HG02610 (cell line): ENCODE data around the gene CHID1.

Source experiments
- ATAC-seq: cut with Tn5 transposase; IDR thresholded peaks from one replicate; pipeline ENCODE4 v1.9.1; 2021; ENCODE audit warnings: mild to moderate bottlenecking, moderate library complexity; ENCODE audit not compliant: unreplicated experiment

CHID1 gene

DNA sequence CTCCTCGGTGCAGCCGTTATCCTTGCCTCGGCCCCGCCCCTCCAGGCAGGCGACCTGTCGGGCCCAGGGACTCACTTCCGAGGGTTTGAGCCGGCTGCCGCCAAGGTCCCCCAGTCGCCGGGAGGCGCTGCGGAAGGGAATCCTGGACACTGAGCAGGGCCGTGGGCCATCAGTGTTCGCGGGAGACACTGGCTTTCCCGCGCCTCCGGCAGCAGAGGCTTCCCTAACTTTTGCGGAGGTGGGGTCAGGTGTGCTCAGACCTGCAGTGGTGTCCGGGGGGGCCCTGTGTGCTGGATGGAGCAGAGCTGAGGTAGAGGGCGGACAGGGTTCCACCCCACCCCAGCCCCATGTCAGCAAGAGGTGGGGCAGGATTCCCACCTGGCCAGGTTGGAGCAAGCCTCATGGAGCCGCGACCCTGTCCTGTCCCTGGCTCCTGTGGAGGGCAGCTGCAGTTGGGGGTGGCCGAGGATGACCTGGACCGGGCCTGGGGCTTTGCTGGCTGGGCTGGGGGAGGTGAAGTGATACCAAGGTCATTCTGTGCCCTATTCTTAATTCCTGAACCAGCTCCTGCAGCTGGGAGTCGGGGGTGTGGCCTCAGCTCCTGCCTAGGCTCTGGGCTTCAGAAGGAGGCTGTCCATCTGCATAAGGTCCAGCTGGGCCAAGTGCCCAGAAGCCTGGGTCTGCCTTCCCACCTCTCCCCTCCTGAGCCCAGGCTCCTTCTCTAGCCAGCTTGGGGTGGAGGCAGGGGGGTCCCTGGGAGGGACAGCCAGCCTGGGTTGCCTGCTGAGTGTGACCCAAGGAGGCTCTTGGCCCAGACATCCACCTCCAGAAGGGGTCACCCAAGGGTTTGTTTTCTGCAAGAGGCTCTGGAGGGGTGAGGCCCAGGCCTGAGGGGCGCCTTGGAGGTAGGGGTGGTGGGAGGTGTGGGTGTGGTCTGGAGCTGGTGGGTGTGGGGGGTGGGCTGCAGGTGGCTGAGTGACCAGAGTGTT lies 59.5 kb downstream of the CHID1 start:
- ATAC-seq = no peak

DNA sequence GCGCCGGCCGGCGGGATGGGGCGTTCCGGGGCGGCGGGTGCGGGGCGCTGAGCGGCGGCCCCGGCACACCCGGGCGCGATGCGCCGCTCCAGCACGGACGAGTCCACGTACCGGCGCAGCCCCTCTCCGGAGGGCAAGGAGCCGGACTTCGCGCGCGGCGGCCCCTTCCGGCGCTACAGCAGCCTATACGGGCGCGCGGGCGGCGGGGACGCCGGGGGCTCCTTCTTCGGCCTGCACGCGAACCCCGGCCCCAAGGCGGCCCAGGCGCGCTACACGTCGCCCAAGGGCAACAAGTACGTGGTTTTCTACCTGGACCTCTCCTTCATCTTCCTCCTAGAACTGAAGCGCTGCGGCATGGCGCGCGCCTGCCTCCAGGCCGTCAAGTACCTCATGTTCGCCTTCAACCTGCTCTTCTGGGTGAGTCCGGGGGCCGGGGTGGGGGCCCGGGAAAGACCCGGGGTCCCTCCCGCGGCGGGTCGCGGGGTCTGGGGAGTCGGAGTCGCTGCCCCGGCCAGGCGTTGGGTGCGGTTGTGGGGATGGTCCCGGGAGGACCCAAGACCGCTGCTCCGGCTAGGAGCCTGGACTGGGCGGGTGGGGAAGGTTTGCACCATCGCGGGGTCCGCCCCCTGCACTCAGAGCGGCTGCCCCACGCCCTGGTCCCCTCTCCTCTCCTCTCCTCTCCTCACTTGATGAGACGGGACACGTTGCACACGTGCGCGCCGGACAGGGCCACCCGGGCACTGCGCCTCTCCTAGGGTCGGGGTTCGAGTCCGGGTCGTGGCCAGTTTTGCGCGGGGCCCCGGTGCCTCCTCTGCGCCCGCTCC lies 60.4 kb downstream of the CHID1 start:
- ATAC-seq = no peak

DNA sequence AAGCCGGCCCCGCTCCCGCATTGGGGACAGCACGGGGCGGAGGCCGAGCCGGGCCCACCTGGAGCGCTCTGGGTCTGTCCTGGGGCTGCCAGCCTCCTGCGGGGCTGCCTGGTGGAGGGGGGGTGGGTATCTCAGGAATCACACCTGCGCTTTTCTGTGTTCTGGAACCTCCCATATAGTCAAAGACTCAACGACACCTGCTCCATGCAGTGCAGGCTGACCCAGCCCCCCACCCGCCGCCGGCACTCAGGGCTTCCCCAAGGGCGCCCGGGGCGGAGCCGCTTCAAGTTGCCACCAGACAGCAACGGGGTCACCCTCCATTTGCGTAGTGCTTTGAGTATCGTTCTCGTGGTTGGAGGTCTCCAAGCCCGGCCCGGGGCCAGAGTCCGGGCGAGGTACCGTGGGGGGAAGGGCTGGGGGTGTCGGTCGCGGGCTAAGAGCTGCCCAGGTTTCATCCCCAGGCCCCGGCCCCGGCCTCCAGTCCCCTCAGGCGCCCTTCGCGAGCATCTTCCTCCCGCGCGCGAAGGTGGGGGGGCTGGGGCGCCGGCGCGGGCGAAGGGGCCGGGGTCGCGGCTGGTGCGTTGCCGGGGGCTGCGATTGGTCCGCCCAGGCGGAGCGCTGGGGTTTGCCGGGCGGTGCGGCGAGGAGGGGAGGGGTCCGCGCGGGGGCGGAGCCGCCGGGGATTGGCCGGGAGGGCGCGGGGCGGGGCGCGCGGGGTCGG lies 61.3 kb downstream of the CHID1 start:
- no peak for ATAC-seq

DNA sequence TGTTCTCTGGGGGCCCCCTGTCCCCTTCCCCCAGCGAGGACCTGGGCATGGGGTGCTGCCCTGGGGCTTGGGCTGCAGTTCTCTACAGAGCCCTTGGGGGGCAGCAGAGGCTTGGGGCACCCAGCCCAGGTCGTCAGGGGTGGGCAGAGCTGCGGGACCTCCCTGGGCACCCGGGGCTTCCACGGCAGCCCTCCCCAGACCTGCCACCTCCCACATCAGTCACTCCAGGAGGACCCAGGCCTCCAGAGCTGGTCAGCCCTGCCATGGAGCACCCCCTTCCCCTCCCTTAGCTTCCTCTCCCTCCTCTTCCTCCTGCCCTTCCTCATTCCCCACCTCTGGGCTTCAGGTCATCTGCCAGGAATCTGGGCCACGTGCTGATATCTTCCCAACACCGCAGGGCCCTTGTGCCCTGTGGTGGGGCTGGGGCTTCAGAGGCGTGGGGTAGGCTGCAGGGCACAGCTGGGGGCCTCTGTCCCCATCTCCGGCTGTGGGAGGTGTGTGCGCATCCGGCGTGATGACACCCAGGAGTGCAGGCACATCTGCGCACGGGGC lies 62.2 kb downstream of the CHID1 start:
- no peak for ATAC-seq

DNA sequence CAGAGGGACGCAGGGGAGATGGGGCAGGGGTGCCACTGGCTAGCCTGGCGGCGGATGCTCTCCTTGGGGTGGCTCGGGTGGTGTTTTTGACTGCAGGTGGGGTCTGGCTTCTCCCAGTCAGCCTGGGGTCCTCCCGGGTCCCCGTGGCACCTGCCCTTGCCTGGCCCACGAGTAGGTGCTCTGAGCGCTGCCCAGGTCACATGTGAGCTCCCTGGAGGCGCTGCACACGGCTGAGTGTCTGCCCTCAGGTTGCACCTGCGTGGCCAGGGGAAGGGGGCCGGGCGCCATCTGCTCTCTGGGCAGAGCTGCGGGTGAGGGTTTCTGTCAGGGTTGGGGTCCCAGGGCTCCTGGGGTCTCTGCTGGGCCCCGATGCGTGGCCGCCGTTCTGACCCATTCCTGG lies 62.7 kb downstream of the CHID1 start:
- no peak for ATAC-seq

DNA sequence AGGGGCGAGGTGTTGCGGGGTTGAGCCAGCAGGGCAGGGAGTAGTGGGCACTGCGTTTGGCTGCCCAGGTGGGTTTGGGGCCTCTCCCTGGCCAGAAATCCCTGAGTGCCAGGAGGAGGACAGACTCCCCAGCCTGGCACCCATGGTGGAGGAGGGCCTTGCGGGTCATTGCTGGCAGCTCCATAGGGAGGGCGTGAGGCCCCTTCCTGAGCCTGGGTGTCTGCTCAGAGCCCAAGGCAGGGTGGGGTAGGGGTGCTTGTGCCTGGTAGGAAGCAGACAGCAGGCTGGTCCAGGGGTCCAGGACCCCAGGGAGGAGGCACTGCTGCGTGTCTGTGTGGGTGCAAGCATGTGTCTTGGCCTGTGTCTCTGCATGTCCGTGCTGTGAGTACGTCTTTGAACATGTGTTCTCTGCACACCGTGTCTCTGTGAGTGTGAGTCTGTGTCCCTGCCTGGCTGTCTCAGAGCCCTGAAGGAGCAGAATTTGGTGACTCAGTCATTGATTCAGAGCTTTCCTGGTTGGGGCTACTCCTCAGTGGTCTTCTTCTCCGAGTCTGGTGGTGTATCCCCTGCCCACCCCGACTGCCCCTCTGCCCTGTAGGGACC lies 64.0 kb downstream of the CHID1 start:
- ATAC-seq = no peak

DNA sequence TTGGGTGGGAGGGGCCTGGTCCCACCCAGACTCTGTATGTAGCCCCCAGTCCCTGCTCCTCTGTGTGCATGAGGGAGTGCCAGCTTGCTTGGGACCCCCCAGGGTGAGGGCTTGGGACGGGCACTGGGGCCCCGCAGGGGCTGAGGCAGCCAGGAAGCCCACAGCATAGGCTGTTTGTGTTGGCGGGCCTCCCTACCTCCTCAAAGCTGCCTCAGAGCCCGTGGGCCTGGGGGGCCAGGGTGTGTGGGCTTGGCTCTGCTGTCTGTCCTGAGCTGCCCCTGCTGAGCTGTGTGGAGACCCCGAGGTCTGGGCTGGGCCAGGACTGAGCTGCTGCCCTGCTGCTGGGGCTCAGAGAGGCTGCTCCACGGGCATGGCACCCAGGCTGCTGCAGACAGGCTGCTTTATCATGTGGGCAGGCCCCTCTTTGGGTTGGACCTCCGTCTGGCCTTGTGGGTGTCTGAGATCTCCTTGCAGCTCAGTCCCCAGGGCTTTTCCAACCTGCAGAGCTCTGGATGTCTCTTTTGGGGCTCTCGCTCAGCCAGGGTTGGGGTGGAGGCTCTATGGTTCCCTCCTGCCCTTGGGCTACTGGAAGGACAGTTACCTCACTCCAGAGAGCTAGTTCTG lies 64.6 kb downstream of the CHID1 start:
- ATAC-seq = no peak

DNA sequence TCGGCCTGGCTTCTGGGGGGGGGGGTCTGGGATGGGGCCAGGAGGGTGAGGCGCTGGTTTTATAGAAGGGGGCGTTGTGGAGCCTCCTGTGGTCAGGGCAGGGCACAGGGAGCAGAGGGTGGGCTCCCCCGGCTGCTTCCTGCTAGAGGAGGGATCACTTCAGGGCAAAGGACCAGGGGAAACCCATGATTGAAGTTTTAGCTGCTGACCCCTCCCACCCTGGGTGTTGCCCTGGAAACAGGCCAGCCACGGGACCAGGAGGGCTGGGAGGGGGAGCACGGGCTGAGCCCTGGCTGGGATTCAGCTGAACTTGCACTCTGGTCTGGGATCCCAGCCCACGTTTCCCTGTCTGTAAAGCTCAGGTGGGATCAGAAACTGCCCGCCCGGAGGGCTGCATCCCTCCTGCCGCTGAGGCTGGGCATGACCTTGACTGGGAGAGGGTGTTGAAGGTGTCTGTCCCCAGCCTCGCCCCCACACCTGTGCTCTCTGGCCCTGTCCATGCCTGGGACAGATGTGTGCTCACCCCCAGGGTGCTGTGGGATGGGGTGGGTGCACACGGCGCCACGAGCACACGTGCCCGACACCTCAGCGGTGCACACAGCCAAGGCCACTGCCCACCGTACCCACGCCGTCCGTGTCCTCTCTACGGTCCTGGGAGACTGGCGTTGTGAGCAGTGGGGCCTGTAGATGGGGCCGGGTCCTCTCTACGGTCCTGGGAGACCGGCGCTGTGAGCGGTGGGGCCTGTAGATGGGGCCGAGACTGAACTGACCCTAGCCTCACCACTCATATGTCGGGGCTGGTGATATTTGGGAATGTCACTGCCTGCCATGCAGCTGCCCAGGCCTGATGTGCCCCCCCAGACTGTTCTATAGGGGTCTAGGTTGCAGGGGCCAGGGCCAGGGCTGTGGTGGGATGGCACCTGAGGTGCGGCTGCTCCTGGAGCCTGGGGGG lies 65.6 kb downstream of the CHID1 start:
- ATAC-seq = no peak

DNA sequence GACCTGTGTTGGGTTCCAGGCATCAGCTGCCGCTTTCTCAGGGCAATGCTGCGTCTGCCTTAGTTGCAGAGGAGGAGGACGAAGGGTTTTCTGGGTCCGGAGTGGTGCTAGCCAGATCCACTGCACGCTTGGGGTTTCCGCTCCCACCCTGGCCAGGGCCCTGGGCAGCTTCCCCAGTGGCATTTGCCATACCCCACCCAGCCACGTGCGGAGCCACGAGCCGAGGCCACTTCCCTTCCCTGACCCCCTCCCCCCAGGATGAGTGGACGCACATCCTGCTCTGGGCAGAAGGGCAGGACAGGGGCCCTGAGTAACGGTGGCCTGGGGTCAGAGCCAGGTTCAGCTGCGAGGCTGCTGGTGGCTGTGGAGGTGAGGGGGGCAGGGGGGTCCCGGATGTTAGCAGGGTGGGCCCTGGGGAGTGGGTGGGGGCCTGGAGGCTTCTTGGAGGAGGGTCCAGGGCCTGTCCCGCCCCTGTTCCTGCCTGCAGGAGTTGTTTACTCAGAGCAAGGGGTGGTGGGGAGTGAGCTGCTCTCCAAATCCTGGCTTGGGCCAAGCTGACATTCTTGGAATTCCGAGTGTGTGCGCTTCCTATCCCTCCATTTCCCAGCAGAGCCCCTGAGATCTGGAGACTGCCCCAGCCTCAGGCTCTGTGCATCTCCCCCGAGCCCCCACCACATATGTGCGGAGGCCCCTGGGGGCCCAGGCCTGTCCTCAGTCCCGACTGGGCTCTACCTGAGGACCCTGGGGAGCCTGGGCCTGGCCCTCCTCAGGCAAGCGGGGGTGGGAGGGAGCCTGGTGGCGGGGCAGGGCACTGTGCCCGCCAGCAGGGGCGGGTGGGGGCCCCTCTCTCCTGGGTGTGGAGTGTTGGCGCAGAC lies 66.6 kb downstream of the CHID1 start:
- ATAC-seq = no peak

DNA sequence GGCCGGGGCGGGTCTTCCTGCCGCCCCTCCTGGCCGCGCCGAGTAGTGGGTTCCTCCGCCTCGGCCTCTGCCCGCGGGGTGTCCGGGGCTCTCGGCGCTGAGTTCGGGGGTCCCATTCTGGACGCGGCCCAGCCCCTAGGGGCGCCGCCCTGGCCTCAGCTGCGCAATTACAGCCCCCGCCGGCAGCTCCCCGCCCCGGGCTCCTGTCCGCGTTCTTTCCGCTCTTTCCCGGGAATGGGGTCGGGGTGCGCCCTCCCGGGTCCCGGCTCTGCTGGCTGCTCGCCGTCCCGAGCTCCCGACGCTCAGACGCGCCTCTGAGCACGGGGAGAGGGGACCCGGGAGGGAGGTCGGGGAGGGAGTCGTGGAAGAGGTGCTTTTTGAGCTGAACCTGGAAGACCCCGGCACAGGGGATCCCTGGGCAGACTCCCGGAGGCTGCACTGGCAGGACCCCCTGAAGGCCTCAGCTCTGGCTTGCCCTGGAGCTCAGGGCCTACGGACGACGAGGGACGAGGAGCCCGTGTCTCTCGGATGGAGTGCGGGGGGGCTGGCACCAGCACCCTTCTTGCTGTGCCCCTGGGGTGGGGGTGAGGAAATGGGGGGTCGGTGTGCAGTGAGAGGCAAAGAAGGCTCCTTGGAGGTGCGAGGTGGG lies 67.4 kb downstream of the CHID1 start:
- ATAC-seq = no peak

DNA sequence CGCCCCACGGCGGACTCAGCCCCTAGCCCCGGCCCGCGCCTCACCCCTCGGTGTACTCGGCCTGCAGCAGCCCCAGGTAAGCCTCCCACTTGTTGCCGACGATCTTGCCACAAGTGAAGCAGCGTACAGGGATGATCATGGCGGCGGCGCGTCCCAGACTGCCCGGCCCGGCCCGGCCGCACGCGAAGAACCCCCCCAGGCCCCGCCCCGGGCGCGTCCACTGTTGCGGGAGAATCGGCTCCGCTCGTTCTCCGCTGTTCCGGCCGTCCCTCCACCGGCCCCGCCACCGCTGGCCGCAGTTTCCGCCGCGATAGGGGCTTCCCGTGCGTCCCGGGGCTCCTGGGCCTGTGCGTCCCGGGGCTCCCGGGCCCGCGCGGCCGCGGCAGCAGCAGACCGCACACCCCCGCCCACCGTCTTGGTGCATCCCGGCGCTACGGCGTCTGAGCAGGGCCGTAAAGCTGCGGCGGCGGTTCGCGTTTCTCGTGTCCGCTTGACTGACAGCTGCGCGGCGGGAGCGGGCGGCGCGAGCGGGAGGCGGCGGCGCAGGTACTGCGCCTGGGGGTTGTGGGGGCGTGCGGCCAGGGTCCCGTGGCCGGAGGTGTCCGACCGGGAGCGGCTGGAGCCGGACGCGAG lies 68.1 kb downstream of the CHID1 start, which contains the start of the genes POLR2L and TSPAN4:
Gene POLR2L (minus strand): TSS at position 160 of the 633 bp plus-strand sequence. CDS start 21 bp downstream, at position 139.
Gene TSPAN4 (plus strand): TSS at position 483 of the 633 bp plus-strand sequence. CDS start 7,453 bp downstream, outside the sequence.
- peak; percentile 58 for ATAC-seq

DNA sequence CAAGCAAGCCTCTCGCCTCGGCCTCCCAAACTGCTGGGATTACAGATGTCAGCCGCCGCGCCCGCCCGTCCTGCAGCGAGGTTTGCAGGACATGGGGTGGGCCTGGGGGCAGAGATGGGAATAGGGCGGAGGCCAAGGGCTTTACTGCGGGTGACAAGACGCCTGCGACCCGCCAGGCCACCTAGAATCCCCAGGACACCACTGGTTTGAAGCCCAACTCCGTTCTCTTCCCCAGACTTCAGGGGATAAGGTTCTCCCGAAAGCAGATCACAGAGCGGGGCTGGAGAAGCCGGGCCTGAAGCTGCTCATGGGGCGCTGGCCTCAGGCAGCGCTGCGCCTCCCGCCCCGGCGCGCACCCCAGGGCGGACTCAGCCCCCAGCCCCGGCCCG lies 68.6 kb downstream of the CHID1 start:
- peak; percentile 24 for ATAC-seq

DNA sequence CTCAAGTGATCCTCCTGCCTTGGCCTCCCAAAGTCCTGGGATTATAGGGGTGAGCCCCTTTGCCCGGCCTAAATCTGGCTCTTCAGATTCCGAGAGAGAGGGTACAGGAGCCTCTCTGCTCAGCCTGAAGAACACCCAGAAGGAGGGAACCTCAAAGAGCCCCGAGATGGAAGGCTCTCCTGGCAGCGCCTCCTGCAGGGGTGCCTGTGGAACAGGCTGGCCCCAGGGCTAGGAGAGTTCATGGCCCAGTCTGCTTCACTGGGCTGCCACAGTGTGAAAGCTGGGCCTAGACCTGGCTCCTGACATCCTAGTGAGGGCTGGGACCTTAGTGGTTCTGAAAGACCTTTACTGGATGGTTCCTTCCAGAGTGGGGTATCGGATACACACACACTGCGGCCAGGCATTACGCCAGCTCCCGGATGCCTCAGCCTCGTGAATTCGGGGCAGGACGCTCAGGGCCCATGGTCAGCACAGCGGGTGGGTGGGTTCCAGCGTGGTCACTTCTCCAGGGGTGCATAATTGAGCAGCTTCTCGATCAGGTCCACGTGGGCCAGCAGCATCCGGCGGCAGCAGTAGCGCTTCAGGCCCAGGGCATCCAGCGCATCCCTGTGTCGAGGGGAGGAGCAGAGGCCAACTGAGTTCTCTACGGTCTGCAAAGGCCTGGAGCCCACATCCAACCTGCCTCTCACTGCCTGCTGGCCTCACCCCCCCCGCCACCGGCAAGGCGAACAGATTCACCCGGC lies 70.6 kb downstream of the CHID1 start:
- no peak for ATAC-seq

DNA sequence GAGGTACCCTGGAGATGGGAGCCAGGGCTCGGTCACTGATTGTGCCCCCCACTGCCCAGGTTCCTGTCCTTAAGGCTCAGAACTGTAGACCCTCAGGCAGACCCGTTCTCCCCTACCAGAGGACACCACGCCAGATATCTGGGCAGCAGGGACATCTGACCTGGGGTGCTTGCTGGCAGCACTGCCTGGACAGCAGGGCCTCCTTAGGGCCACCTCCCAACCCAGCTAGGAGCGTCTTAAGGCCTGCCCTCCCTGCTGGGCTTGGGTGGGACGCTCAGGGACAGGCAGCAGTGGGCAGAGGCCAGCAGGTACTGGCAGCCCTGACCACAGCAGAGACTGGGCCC lies 71.4 kb downstream of the CHID1 start:
- ATAC-seq = no peak

DNA sequence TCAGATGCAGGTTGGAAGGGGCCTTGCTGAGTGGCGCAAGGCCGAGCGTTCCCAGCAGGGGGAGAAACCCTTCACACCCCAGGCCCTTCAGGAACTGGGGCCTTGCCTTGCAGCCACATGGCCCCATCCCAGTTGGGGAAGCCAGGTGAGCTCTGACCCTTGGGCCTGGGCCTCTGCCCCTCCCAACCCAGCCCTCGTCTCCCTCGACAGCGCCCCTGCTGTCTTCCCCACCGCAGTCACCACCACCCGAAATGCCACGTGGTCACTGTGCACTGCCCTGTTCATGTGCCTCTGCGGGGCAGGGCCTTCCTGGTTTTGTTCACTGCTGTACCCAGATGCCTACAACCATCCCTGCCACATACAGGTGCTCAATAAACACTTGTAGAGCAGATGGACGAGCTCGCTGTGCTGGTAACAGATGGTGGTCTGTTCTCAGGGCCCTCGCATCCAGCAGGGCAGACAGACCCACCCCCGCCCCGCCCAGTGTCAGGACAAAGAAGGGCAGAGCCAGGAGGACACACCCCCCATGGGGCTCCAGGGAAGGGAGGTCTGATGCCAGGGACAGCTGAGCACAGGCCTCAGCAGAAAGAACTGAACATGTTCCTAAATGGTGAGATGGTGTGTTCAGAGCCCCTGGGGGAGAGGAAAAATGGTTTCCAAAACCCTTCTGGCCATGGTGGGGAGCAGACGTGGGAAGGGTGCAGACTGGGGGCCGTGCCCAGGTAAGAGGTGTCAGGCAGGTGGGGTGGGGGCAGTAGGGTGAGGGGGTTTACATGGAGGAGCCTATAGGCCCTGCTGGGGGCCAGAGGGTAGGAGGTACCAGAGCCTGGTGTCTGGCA lies 72.0 kb downstream of the CHID1 start:
- no peak for ATAC-seq
